SKM-1 (cell line): ENCODE results near the gene STX1A.
A peak's percentile ranks its signal among the peaks of the same experiment; 100 is the strongest.
"Not testable (repeated sequence)": the region's sequence is repeated elsewhere in the genome, so short reads cannot be mapped to it uniquely, and the experiment has no call there.

Experiments used
- DNase-seq: peaks from one replicate; lab custom pipeline; 2025; ENCODE audit not compliant: unreplicated experiment; lab: John Stamatoyannopoulos, UW

Gene STX1A

GRCh38 chr7:73736885-73737284 is 17.4 kb upstream of the STX1A start:
- no peak for DNase-seq

DNA sequence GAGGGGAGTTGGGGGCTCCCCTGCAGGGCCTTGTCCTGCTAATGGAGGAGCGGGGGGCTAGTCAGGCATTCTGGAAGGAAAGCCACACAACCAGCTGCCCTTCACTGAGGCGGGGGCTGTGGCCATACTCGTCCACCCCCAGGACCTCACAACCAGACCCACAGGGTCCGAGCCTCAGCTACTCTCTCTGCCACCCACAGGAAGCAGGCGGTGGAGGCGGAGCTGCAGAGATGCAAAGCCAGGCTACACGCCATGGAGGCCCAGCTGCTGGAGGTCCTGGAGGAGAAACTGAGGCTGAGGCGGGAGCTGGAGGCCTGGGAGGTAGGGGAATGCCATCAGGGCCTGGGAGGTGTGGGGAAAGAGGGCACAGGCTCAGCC is 16.0 kb upstream of the STX1A start:
- DNase-seq, result no peak

DNA sequence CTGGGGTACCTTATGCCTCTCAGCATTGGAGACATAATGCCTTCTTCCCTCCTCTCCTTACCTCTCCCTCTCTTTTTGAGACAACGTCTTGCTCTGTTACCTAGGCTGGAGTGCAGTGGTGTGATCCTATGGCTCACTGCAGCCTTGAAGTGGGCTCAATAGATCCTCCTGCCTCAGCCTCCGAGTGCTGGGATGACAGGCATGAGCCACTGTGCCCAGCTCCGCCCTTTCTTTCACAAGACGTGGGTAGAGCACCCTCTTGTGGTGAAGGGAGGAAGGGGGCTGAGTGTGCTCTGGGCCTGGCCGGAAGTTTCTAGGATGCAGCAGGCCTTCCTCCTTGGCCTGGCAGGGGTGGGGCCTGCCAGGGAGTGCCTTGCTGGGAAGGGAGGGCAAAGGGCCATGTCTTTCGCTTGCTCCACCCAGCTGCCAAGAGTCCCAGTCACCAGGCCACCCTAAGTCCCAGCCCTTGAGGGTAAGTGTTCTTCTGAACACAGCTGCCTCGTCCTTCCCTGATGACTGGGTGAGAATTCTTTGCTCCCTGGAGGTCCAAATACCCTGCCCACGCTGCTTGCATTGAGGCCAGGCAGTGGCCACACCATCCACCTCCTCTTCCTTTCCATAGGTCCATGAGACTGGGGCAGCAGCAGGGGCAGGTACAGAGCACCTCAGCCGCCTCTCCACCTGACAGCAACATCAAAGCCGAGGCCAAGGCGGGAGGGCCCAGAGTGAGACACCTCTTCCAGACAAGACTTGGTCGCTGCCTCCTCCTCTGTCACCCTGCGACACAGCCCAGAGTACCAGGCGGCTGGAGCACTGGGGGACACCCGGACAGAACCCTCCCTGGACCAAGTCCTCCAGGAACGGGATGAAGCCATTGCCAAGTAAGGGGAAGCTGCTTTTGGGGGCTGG is 15.4 kb upstream of the STX1A start:
- DNase-seq, result peak; percentile 83

GRCh38 chr7:73732397-73732796 is 12.9 kb upstream of the STX1A start:
- DNase-seq, result no peak

GRCh38 chr7:73730485-73730884 is 11.0 kb upstream of the STX1A start:
- DNase-seq, result no peak

DNA sequence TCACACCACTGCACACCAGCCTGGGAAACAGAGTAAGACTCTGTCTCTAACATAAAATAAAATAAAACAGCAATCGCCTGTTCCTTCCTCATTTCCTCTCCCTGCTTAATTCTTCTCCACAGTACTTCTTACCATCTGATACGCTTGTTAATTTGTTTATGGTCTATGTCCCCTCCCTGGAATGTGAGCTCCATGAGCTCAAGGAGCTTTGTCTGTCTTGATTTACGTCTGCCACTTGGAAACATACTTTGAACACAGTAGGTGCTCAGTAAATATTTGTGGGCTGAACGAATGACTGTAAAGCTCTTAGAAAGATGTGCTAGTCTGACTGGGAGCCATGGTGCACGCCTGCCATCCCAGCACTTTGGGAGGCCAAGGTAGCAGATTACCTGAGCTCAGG is 9.1 kb upstream of the STX1A start:
- no peak for DNase-seq

DNA sequence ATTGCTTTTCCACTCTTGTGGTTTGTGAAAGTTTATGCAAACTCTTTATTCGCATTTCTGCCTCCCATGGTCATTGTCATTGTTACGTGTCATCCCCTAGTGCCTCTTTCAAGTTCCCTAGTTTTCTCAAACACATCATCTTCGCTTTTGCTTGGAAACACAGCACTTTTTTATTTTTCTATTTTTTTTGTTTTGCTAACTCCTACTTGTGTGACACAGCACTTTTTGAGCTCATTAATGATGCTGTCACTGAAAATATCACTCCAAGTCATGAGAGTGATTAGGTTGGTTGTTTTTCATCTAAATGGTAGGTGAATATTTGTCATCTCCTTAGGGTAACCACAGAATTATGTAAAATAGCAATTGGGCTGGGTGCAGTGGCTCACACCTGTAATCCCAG is 8.5 kb upstream of the STX1A start:
- no peak for DNase-seq

GRCh38 chr7:73726083-73726466 is 6.6 kb upstream of the STX1A start:
- DNase-seq, result no peak

- DNase-seq, result no peak
These were observed 4.3 kb upstream of the STX1A start for GRCh38 chr7:73723813-73724212.

DNA sequence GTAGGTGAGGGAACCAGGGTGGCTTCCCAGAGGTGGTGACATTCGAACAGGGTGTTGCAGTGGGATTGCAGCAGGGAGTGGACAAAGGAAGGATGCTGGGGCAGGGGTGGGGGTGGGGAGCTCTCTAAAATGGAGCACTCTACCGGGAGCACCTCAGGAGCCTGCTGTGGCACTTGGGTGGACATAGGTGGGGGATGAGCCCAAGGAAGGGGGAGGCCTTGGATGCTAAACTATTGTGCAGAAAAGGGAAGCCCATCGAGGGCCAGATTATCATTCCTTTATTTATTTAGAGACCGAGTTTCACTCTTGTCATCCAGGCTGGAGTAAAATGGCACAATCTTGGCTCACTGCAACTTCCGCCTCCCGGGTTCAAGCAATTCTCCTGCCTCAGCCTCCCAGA is 3.3 kb upstream of the STX1A start:
- no peak for DNase-seq

GRCh38 chr7:73722182-73722581 is 2.7 kb upstream of the STX1A start:
- not testable (repeated sequence) for DNase-seq

DNA sequence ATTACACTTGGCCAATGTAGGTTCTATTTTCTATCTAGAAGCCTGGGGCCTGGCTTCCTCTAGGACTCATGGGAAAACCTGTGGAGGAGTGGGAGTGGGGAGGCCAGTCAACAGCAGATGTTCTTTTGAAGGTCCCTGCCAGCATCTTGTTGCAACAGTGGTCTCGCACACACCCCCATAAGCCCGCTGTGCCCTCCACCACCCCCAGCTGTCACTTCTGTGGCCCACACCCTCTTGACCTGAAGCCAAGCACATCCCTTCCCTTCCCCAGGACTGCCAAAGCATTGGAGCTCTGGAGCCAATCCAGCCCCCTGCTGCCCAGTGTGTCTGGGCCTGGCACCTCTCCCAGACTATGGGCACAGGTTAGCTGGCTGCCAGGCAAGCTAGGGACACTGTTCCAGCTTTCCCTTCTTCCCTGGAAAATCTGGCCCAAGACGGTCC is 1.9 kb upstream of the STX1A start:
- DNase-seq, result no peak

DNA sequence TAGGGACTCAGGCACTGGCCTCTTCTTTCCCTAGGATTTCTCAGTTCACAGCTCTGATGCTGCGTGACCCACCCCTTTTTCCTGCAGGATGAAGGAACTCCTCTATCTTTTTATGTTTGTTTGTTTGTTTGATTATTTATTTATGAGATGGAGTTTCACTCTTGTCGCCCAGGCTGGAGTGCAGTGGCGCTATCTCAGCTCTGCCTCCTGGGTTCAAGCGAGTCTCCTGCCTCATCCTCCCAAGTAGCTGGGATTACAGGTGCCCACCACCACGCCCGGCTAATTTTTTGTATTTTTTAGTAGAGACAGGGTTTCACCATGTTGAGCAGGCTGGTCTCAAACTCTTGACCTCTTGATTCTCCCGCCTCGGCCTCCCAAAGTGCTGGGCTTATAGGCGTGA is 974 bp upstream of the STX1A start:
- DNase-seq, result not testable (repeated sequence)

- no peak for DNase-seq
These were observed 319 bp upstream of the STX1A start for GRCh38 chr7:73719806-73720169.

- no peak for DNase-seq
These were observed 1.0 kb downstream of the STX1A start for GRCh38 chr7:73718438-73718881.

DNA sequence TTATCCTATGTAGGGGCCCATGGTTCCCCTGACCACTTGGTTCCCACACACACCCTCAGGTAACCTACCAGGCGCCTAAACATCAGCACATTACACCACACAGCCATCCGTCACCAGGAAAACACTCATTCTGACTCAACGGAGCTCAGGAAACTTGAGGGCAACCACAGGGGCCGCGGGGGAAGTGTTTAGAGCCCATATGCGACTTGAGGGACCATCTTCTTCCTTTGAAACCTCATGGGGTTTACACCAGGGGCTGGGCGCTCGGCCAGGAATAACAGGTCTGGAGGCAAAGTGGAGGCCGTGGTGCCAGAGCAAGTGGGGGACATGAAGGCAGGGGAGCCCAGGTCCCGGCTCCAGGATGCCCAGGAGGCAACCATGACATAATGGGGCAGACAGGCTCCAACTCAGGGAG is 1.5 kb downstream of the STX1A start:
- DNase-seq, result peak; percentile 65

DNA sequence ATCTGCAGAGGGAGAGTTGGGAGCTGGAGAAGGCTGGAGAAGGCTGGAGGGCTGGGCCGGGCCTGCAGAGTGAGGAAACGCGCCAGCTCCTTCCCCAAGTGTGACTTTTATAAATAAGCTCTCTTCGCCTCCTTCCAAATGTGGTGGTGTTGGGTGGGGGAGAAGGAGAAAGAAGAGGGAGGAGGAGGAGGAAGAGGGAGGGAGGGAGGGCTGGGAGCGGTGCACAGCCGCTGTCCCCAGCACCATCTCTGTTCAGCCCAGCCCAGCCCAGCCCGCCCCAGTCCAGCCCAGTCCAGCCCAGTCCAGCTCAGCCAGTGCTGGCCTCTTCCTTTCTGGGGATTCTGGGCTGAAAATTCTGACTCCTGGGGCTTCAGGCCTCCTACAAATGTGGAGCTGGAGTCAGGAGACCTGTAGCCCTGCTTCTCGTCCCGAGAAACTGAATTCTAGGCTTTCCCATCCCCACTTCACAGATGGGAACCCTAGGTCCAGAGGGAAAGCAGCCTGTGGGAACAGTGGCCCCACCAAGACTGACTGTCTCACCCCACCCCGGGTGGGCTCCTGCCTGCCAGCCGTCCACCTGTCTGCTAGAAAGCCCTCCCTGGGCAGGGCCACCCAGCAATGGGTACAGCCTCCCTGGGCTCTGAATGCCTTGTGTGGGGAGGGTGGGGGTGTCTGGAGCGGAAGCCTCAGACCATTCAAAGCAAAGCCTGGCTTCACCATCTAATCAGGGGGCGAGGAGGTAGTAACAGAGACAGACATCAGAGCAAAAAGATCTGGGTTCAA is 2.3 kb downstream of the STX1A start:
- DNase-seq, result no peak

DNA sequence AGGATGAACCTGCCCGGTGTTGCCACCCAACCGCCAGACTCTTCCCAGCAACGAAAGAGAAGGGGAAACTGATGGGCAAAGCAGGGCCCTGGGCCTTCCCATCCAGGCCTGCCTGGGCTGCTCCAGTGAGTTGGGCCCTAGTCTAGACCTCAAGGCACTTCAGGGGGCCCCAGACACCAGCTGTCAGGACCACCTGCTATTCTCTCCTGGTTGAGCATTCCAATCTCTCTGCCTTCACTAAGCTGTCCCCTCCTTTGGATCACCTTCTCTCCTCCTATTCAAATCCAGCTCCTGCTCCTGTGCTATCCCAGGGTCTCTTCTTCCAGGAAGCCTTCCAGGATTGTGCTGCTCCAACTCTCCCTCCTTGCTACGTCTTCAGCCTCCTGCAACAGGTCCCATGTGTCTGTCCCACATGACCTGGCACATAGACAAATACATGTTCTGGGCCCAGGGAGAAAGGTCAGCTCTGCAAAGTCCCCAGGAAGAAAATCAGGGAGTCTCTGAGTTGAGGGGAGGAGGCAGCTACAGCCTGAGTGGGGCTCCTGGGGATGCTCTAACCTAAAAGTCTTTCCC is 3.1 kb downstream of the STX1A start:
- DNase-seq, result no peak

- DNase-seq, result no peak
These were observed 3.7 kb downstream of the STX1A start for GRCh38 chr7:73715648-73716317.

DNA sequence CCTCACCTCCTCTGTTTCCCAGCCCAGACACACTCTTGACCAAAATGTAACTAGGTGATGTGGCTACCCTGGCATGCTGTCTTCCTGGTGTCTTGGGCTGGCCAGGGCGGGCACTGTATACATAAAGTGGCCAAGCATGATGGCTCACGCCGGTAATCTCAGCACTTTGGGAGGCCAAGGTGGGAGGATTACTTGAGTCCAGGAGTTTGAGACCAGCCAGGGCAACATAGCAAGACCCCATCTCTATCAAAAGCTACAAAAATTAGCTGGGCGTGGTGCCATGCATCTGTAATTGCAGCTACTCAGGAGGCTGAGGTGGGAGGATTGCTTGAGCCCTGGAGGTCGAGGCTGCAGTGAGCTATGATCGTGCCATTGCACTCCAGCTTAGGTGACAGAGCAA is 6.2 kb downstream of the STX1A start:
- not testable (repeated sequence) for DNase-seq

DNA sequence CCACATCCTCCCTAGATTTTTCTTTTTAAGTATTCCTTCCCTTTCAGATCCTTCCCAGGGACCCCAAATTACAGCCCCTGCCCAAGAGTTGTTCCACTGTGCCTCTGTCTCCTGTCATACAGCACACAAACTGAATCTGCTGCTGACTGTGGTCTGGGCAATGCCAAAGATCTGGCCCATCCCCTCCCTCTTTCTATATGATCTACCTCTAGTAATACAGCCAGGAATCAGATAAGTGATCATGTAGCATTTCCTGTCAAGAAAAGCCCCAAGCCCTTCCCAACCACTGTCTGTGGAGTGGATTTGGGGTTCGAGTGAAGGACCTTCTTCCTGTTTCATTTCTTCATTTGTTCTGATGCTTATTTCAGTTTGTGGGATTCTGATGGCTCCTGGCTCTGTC is 6.7 kb downstream of the STX1A start:
- no peak for DNase-seq
